ENCODE results near the gene HGS.

DNA sequence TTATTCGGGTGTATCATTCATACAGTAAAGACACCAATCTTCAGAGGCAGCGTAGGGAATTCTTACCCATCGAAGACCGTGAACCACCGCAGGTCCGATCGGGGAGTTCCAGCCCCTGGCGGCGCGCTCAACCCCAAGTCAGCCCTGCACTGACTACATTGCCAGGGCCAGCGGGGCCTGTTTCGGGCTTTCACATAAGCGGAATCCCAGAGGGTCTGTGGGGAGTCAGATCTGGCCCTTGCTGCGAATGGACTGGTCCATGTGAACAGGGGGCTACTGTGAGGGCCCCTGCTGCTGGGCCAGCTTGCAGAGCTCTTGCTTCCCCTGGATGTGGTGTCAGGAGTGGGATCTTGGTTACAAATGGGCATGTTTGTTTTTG lies 35.1 kb upstream of the HGS start:
- TF ChIP-seq, protein P1, sequence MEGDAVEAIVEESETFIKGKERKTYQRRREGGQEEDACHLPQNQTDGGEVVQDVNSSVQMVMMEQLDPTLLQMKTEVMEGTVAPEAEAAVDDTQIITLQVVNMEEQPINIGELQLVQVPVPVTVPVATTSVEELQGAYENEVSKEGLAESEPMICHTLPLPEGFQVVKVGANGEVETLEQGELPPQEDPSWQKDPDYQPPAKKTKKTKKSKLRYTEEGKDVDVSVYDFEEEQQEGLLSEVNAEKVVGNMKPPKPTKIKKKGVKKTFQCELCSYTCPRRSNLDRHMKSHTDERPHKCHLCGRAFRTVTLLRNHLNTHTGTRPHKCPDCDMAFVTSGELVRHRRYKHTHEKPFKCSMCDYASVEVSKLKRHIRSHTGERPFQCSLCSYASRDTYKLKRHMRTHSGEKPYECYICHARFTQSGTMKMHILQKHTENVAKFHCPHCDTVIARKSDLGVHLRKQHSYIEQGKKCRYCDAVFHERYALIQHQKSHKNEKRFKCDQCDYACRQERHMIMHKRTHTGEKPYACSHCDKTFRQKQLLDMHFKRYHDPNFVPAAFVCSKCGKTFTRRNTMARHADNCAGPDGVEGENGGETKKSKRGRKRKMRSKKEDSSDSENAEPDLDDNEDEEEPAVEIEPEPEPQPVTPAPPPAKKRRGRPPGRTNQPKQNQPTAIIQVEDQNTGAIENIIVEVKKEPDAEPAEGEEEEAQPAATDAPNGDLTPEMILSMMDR (IDR thresholded peaks at IDR 0.05; ENCODE audit: control extremely low read depth in 1 of 3, insufficient read depth in 1 of 3, low read depth in 1 of 3, low read length in 3 of 3), result no peak
- no peak for TF ChIP-seq POLR2A (IDR thresholded peaks at IDR 0.05; ENCODE audit: control extremely low read depth in 1 of 2, low read depth in 2 of 2, low read length in 2 of 2)
- TF ChIP-seq MAFK (IDR thresholded peaks at IDR 0.05; ENCODE audit: low read depth, low read length), result no peak

All from H1 (cell line).